ENCODE measurements around the gene TMEM88. TPM values are rescaled to one million over a fixed set of nuclear protein-coding genes. Genes with fewer than 3 reads are reported as not detected.

Gene TMEM88
- total and polyA plus RNA-seq, 2 of the 13 experiments (the other 11 are each of a cell fraction or from before 2014, with no cell fraction given): 0.31 to 0.66 TPM

DNA sequence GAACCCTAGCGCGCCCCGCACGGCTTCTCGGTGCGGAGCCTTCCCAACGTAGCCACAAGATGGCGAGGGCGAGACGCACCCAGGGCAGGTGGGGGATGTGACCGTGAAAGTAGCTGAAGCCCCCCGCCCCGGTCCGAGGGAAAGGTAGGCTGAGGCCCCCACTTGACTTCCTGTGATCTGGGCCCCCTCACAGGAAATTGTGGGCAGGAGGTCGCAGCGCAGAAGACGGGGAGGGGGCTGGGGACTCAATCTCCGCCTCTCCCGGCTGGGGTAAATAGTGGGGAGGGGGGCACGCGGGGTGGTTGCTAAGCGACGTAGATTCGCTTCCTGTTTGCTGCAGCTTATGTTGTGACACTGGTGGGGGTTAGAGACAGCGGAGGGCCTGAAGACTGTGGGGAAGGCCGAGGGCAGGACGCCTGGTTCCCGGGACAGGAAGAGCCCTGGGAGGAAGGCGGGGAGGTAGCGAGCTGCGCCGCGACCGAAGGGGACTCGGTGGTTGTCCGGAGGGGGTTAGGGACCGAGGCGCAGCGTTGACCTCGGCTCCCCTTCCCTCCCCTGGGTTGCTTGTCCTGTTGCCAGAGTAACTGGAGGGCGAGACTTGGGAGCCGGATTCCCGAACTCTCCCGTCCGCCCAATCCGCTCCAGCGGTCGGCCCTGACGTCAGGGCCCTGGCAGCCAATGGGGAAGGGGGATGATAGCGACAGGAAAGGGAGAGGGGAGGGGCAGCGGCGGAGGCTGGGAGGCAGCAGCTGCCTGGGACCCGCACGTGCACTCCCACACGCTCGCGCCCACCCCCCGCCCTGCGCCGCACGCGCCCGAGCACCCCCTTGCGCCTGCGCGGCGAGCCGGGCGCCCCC, 19.7 kb upstream of the TMEM88 start (continued):
- TF ChIP-seq, protein P1, sequence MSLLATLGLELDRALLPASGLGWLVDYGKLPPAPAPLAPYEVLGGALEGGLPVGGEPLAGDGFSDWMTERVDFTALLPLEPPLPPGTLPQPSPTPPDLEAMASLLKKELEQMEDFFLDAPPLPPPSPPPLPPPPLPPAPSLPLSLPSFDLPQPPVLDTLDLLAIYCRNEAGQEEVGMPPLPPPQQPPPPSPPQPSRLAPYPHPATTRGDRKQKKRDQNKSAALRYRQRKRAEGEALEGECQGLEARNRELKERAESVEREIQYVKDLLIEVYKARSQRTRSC (CRISPR knock-in tag; IDR thresholded peaks at IDR 0.05; ENCODE audit: low read depth): no peak
- TF ChIP-seq, protein P2, sequence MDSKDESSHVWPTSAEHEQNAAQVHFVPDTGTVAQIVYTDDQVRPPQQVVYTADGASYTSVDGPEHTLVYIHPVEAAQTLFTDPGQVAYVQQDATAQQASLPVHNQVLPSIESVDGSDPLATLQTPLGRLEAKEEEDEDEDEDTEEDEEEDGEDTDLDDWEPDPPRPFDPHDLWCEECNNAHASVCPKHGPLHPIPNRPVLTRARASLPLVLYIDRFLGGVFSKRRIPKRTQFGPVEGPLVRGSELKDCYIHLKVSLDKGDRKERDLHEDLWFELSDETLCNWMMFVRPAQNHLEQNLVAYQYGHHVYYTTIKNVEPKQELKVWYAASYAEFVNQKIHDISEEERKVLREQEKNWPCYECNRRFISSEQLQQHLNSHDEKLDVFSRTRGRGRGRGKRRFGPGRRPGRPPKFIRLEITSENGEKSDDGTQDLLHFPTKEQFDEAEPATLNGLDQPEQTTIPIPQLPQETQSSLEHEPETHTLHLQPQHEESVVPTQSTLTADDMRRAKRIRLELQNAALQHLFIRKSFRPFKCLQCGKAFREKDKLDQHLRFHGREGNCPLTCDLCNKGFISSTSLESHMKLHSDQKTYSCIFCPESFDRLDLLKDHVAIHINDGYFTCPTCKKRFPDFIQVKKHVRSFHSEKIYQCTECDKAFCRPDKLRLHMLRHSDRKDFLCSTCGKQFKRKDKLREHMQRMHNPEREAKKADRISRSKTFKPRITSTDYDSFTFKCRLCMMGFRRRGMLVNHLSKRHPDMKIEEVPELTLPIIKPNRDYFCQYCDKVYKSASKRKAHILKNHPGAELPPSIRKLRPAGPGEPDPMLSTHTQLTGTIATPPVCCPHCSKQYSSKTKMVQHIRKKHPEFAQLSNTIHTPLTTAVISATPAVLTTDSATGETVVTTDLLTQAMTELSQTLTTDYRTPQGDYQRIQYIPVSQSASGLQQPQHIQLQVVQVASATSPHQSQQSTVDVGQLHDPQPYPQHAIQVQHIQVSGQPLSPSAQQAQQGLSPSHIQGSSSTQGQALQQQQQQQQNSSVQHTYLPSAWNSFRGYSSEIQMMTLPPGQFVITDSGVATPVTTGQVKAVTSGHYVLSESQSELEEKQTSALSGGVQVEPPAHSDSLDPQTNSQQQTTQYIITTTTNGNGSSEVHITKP (CRISPR knock-in tag; IDR thresholded peaks at IDR 0.05; ENCODE audit: low read depth): no peak
- TF ChIP-seq, protein P3, sequence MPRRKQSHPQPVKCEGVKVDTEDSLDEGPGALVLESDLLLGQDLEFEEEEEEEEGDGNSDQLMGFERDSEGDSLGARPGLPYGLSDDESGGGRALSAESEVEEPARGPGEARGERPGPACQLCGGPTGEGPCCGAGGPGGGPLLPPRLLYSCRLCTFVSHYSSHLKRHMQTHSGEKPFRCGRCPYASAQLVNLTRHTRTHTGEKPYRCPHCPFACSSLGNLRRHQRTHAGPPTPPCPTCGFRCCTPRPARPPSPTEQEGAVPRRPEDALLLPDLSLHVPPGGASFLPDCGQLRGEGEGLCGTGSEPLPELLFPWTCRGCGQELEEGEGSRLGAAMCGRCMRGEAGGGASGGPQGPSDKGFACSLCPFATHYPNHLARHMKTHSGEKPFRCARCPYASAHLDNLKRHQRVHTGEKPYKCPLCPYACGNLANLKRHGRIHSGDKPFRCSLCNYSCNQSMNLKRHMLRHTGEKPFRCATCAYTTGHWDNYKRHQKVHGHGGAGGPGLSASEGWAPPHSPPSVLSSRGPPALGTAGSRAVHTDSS (CRISPR knock-in tag; conservative IDR thresholded peaks at IDR 0.05): no peak
- TF ChIP-seq TBL1XR1 (IDR thresholded peaks at IDR 0.05; ENCODE audit: borderline replicate concordance, low read length, partially characterized antibody): peak; percentile 62
- TF ChIP-seq MXI1 (IDR thresholded peaks at IDR 0.05; ENCODE audit: borderline replicate concordance, low read depth, low read length): peak; percentile 82; the same call in 1 of the 3 replicates
- no peak for TF ChIP-seq SP1 (IDR thresholded peaks at IDR 0.05)
- 0 out of 2 replicates have a peak, but pooled peaks have one; percentile 33 for TF ChIP-seq SP1 (CRISPR knock-in tag; IDR thresholded peaks at IDR 0.05)
- TF ChIP-seq, protein P4, sequence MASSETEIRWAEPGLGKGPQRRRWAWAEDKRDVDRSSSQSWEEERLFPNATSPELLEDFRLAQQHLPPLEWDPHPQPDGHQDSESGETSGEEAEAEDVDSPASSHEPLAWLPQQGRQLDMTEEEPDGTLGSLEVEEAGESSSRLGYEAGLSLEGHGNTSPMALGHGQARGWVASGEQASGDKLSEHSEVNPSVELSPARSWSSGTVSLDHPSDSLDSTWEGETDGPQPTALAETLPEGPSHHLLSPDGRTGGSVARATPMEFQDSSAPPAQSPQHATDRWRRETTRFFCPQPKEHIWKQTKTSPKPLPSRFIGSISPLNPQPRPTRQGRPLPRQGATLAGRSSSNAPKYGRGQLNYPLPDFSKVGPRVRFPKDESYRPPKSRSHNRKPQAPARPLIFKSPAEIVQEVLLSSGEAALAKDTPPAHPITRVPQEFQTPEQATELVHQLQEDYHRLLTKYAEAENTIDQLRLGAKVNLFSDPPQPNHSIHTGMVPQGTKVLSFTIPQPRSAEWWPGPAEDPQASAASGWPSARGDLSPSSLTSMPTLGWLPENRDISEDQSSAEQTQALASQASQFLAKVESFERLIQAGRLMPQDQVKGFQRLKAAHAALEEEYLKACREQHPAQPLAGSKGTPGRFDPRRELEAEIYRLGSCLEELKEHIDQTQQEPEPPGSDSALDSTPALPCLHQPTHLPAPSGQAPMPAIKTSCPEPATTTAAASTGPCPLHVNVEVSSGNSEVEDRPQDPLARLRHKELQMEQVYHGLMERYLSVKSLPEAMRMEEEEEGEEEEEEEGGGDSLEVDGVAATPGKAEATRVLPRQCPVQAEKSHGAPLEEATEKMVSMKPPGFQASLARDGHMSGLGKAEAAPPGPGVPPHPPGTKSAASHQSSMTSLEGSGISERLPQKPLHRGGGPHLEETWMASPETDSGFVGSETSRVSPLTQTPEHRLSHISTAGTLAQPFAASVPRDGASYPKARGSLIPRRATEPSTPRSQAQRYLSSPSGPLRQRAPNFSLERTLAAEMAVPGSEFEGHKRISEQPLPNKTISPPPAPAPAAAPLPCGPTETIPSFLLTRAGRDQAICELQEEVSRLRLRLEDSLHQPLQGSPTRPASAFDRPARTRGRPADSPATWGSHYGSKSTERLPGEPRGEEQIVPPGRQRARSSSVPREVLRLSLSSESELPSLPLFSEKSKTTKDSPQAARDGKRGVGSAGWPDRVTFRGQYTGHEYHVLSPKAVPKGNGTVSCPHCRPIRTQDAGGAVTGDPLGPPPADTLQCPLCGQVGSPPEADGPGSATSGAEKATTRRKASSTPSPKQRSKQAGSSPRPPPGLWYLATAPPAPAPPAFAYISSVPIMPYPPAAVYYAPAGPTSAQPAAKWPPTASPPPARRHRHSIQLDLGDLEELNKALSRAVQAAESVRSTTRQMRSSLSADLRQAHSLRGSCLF (CRISPR knock-in tag; IDR thresholded peaks at IDR 0.05; ENCODE audit: borderline replicate concordance): no peak
- no peak; the same call in 1 of the 2 replicates for TF ChIP-seq ZNF101 (CRISPR knock-in tag; IDR thresholded peaks at IDR 0.05; ENCODE audit: borderline replicate concordance, low read depth)
- no peak for TF ChIP-seq ARID2 (CRISPR knock-in tag; IDR thresholded peaks at IDR 0.05; ENCODE audit: borderline replicate concordance)
- 0 out of 2 replicates have a peak, but pooled peaks have one; percentile 50 for TF ChIP-seq ZNF567 (CRISPR knock-in tag; IDR thresholded peaks at IDR 0.05; ENCODE audit: borderline replicate concordance)
- peak; percentile 44 for TF ChIP-seq HNRNPK (IDR thresholded peaks at IDR 0.05; ENCODE audit: low read depth, low read length, poor library complexity, severe bottlenecking)

All from HepG2 (cell line).